ENCODE data around the gene IRAK1BP1.

The IRAK1BP1 gene

GRCh38 chr6:78867370-78868040, at the start of gene IRAK1BP1:
IRAK1BP1 (plus strand) TSS chr6:78867551; CDS start chr6:78867577, 26 bp downstream.
- no peaks in the 10 kb centered on the region for H3K9me3 ChIP-seq (ENCODE audit: low read length)
- no peaks in the 10 kb centered on the region for H3K27me3 ChIP-seq (ENCODE audit: insufficient read depth, low read length)
- peak within 1 kb of the TSS; percentile 97 for H3K4me3 ChIP-seq (ENCODE audit: low read length)
- H2AFZ ChIP-seq (ENCODE audit: low read depth, low read length): peak within 1 kb of the TSS; percentile 88
- H3K36me3 ChIP-seq (ENCODE audit: insufficient read depth, low read length): peaks cover 14% of the 10 kb centered on the region
- H3K4me1 ChIP-seq (ENCODE audit: insufficient read depth, low read length): peaks cover 7% of the 10 kb centered on the region

GRCh38 chr6:78824045-78824444, 43.3 kb upstream of the IRAK1BP1 start:
- Histone ChIP-seq H3K4me3 (ENCODE audit: low read length) (no peak overlapping the region), H3K27me3 (ENCODE audit: insufficient read depth, low read length) (no peaks in the 10 kb centered on the region), H3K4me1 (ENCODE audit: insufficient read depth, low read length) (no peaks in the 10 kb centered on the region), H3K36me3 (ENCODE audit: insufficient read depth, low read length) (no peaks in the 10 kb centered on the region), H3K9me3 (ENCODE audit: low read length) (no peaks in the 10 kb centered on the region), H2AFZ (ENCODE audit: low read depth, low read length) (no peak overlapping the region)

- no peaks in the 10 kb centered on the region for H3K9me3 ChIP-seq (ENCODE audit: low read length)
- no peaks in the 10 kb centered on the region for H3K27me3 ChIP-seq (ENCODE audit: insufficient read depth, low read length)
- no peak overlapping the region for H2AFZ ChIP-seq (ENCODE audit: low read depth, low read length)
- H3K4me3 ChIP-seq (ENCODE audit: low read length): no peak overlapping the region
- H3K4me1 ChIP-seq (ENCODE audit: insufficient read depth, low read length): no peaks in the 10 kb centered on the region
- no peaks in the 10 kb centered on the region for H3K36me3 ChIP-seq (ENCODE audit: insufficient read depth, low read length)
Measured at GRCh38 chr6:78829407-78829806, 37.9 kb upstream of the IRAK1BP1 start.

DNA sequence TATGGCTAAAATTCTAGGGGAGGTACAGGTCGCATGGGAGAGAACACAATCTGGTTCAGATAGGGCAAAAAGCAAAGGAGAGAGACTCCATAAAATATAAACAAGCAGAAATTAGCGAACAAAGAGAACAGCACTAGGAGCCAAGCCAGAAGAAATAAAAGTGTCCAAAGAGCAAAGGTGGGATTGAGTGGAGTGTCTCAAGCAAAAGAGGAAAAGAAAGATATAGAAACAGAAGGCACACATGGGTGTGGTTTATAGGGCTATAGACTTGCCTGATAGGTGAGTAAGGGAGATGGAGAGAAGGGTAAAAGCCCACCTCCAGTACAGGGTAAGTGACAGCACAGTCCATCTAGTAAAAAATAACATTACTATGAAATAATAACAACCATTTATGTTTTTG, 36.5 kb upstream of the IRAK1BP1 start:
- no peaks in the 10 kb centered on the region for H3K4me1 ChIP-seq (ENCODE audit: insufficient read depth, low read length)
- H3K9me3 ChIP-seq (ENCODE audit: low read length): no peaks in the 10 kb centered on the region
- no peaks in the 10 kb centered on the region for H3K36me3 ChIP-seq (ENCODE audit: insufficient read depth, low read length)
- no peak overlapping the region for H2AFZ ChIP-seq (ENCODE audit: low read depth, low read length)
- H3K27me3 ChIP-seq (ENCODE audit: insufficient read depth, low read length): no peaks in the 10 kb centered on the region
- no peak overlapping the region for H3K4me3 ChIP-seq (ENCODE audit: low read length)

- Histone ChIP-seq H3K4me3 (ENCODE audit: low read length) (no peak overlapping the region), H3K9me3 (ENCODE audit: low read length) (no peaks in the 10 kb centered on the region), H3K27me3 (ENCODE audit: insufficient read depth, low read length) (no peaks in the 10 kb centered on the region), H3K36me3 (ENCODE audit: insufficient read depth, low read length) (no peaks in the 10 kb centered on the region), H2AFZ (ENCODE audit: low read depth, low read length) (no peak overlapping the region), H3K4me1 (ENCODE audit: insufficient read depth, low read length) (peaks cover 5% of the 10 kb centered on the region)
Measured at GRCh38 chr6:78831492-78831891, 35.9 kb upstream of the IRAK1BP1 start.

DNA sequence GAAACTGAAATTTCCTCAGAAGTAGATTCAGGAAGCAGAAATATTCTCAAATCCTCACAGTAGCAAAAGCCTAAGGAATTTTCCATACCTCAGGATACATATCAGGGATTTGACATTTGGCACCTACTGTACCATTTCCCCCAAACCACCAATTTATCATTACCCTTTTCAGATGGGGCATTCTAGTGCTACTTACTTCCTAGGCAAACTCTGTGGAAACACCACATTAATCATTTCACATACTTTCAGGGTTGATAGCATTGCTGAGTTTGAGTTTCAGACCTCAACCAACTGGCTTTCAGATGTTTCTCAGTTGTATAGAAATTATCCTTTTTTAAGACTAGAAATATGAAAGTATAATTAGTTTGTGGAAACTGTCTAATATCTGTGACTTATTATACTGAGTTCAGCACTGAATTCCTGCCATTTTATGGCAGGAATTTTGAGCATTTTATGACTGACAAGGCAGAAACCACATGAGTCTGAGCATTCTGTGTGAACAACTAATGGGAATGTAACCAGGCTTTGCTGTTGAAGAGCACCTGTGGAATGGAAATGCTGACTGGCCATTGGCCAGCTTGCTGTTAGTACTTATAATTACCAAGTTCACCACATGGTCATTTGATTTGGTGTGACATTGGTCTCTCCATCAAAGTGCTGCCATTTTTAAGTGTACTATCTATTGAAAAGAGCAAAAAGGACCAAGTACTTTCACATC, 35.1 kb upstream of the IRAK1BP1 start:
- no peaks in the 10 kb centered on the region for H3K9me3 ChIP-seq (ENCODE audit: low read length)
- peaks cover 7% of the 10 kb centered on the region for H3K4me1 ChIP-seq (ENCODE audit: insufficient read depth, low read length)
- H3K27me3 ChIP-seq (ENCODE audit: insufficient read depth, low read length): no peaks in the 10 kb centered on the region
- no peaks in the 10 kb centered on the region for H3K36me3 ChIP-seq (ENCODE audit: insufficient read depth, low read length)
- no peak overlapping the region for H2AFZ ChIP-seq (ENCODE audit: low read depth, low read length)
- H3K4me3 ChIP-seq (ENCODE audit: low read length): no peak overlapping the region

DNA sequence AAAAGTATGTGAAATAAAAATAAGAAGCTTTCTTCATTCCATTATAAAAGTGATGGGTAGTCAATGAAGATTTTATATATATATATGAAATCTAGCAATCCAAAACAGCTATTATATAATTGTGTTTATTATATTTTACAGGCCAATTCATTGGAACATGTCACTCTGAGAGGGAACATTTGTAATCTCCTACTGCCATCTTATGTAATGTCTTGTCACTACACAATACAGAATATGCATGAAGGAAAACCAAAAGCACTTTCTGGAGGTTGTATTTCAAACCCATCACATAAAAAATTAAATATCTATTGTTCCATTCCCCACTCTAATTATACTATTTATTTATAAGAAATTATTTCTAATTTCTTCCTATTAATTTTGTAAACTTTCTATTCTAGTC, 31.5 kb upstream of the IRAK1BP1 start:
- Histone ChIP-seq H3K9me3 (ENCODE audit: low read length) (no peaks in the 10 kb centered on the region), H3K27me3 (ENCODE audit: insufficient read depth, low read length) (no peaks in the 10 kb centered on the region), H3K36me3 (ENCODE audit: insufficient read depth, low read length) (no peaks in the 10 kb centered on the region), H3K4me1 (ENCODE audit: insufficient read depth, low read length) (peaks cover 7% of the 10 kb centered on the region), H2AFZ (ENCODE audit: low read depth, low read length) (no peak overlapping the region), H3K4me3 (ENCODE audit: low read length) (no peak overlapping the region)

DNA sequence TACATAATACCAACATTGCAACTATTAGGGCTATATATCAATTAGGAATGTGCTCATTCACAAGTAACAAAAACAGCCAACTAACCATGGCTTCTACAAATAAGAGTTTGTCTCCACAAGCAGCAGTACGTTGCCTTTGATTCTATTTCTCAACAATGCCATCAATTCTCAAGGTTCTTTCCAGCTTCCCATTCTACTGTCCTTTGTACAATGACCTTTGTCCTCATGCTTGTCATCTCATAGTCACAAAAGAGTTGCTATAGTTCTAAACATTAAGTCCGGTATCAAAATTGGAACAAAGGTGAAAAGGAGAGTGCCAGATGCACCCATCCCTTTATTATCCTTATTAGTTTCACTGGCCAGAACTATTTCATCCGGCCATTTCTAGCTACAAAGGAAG, 30.8 kb upstream of the IRAK1BP1 start:
- H2AFZ ChIP-seq (ENCODE audit: low read depth, low read length): no peak overlapping the region
- H3K9me3 ChIP-seq (ENCODE audit: low read length): no peaks in the 10 kb centered on the region
- H3K36me3 ChIP-seq (ENCODE audit: insufficient read depth, low read length): no peaks in the 10 kb centered on the region
- peaks cover 7% of the 10 kb centered on the region for H3K4me1 ChIP-seq (ENCODE audit: insufficient read depth, low read length)
- no peaks in the 10 kb centered on the region for H3K27me3 ChIP-seq (ENCODE audit: insufficient read depth, low read length)
- no peak overlapping the region for H3K4me3 ChIP-seq (ENCODE audit: low read length)

DNA sequence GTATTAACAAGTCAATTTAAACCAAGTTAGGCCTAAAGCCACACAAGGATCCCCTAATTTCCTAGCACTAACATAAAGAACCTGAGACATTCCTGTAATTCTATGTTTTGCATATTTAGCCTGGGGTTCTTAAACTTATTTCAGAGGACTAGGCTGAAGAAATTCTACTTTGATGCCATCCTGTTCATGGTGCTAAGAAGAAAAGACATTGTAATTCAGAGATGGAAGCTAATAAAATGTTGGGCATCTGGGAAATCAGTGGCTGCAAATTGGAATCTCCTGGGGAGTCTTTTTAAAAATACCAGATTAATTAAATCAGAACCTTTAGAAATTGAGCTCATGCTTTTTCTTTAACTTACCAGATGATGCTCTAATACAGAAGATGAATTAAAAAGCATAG, 26.2 kb upstream of the IRAK1BP1 start:
- peaks cover 17% of the 10 kb centered on the region for H3K4me1 ChIP-seq (ENCODE audit: insufficient read depth, low read length)
- no peaks in the 10 kb centered on the region for H3K36me3 ChIP-seq (ENCODE audit: insufficient read depth, low read length)
- no peaks in the 10 kb centered on the region for H3K9me3 ChIP-seq (ENCODE audit: low read length)
- no peak overlapping the region for H2AFZ ChIP-seq (ENCODE audit: low read depth, low read length)
- no peak overlapping the region for H3K4me3 ChIP-seq (ENCODE audit: low read length)
- no peaks in the 10 kb centered on the region for H3K27me3 ChIP-seq (ENCODE audit: insufficient read depth, low read length)

GRCh38 chr6:78842953-78843352, 24.4 kb upstream of the IRAK1BP1 start:
- Histone ChIP-seq H3K4me3 (ENCODE audit: low read length) (no peak overlapping the region), H2AFZ (ENCODE audit: low read depth, low read length) (no peak overlapping the region), H3K4me1 (ENCODE audit: insufficient read depth, low read length) (peaks cover 10% of the 10 kb centered on the region), H3K9me3 (ENCODE audit: low read length) (no peaks in the 10 kb centered on the region), H3K27me3 (ENCODE audit: insufficient read depth, low read length) (no peaks in the 10 kb centered on the region), H3K36me3 (ENCODE audit: insufficient read depth, low read length) (no peaks in the 10 kb centered on the region)

DNA sequence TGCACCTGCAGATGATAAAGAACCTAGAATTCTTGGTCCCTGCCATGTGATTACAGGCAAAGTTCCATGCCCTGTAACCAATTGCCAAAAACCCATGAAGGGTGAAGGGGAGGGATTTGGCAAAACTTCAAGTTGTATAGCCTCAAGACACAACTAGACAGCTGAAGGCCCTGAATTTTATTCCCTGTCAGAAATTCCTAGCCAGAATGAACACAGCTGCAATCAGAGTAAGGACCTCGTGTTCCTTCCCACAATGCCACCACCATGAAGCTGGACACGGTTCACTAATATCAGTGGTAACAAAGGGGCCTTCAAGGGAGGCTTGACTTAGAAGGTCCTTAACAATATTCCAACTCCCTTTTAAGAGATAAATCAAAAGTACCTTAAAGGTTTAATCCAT, 22.5 kb upstream of the IRAK1BP1 start:
- H3K4me3 ChIP-seq (ENCODE audit: low read length): no peak overlapping the region
- H3K9me3 ChIP-seq (ENCODE audit: low read length): no peaks in the 10 kb centered on the region
- no peak overlapping the region for H2AFZ ChIP-seq (ENCODE audit: low read depth, low read length)
- H3K36me3 ChIP-seq (ENCODE audit: insufficient read depth, low read length): no peaks in the 10 kb centered on the region
- no peaks in the 10 kb centered on the region for H3K27me3 ChIP-seq (ENCODE audit: insufficient read depth, low read length)
- H3K4me1 ChIP-seq (ENCODE audit: insufficient read depth, low read length): peaks cover 10% of the 10 kb centered on the region

DNA sequence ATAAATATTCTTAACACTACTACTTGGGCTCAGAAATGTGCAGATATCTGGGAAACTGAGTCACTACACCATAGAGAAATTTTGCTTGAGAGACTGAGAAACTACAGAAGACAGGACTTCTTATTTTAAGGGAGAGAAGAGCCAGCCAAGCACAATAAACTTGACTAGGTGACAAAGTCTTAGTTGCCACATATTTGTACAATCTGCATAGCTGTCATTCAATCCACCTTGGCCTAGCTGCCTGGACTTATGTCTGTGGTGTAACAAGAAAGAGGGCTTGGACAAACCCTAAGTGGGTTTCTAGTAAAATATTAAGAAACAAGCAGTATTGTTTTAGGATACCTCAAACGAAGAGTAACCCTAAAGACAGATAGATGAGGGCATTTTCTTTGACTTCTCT, 21.8 kb upstream of the IRAK1BP1 start:
- Histone ChIP-seq H3K4me1 (ENCODE audit: insufficient read depth, low read length) (peaks cover 10% of the 10 kb centered on the region), H3K9me3 (ENCODE audit: low read length) (no peaks in the 10 kb centered on the region), H3K4me3 (ENCODE audit: low read length) (no peak overlapping the region), H3K27me3 (ENCODE audit: insufficient read depth, low read length) (no peaks in the 10 kb centered on the region), H3K36me3 (ENCODE audit: insufficient read depth, low read length) (no peaks in the 10 kb centered on the region), H2AFZ (ENCODE audit: low read depth, low read length) (no peak overlapping the region)

DNA sequence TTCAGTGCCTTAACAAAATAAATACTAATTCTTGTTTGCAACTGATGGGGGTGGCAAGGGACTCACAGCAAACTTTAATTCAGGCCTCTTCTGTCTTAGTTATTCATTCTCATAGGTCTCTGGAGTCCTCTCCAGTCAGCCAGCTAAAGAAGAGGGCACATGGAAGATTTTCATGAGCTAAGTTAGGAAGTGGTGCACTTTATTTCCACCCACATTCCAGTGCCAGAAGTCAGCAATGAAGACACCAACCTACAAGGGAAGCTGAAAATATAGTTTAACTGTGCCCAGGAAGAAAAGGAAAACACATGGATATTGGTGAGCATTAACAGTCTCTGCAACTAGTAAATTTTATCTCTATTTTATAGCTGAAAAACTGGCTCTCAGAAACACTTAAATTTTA, 16.7 kb upstream of the IRAK1BP1 start:
- no peaks in the 10 kb centered on the region for H3K9me3 ChIP-seq (ENCODE audit: low read length)
- no peaks in the 10 kb centered on the region for H3K36me3 ChIP-seq (ENCODE audit: insufficient read depth, low read length)
- no peak overlapping the region for H2AFZ ChIP-seq (ENCODE audit: low read depth, low read length)
- peaks cover 10% of the 10 kb centered on the region for H3K4me1 ChIP-seq (ENCODE audit: insufficient read depth, low read length)
- H3K4me3 ChIP-seq (ENCODE audit: low read length): no peak overlapping the region
- H3K27me3 ChIP-seq (ENCODE audit: insufficient read depth, low read length): no peaks in the 10 kb centered on the region

GRCh38 chr6:78851156-78851555, 16.2 kb upstream of the IRAK1BP1 start:
- no peaks in the 10 kb centered on the region for H3K27me3 ChIP-seq (ENCODE audit: insufficient read depth, low read length)
- no peaks in the 10 kb centered on the region for H3K9me3 ChIP-seq (ENCODE audit: low read length)
- H3K4me1 ChIP-seq (ENCODE audit: insufficient read depth, low read length): peaks cover 10% of the 10 kb centered on the region
- no peaks in the 10 kb centered on the region for H3K36me3 ChIP-seq (ENCODE audit: insufficient read depth, low read length)
- no peak overlapping the region for H2AFZ ChIP-seq (ENCODE audit: low read depth, low read length)
- H3K4me3 ChIP-seq (ENCODE audit: low read length): no peak overlapping the region
